HG03571 (cell line): ENCODE results near the gene TEAD2.
"Not testable (repeated sequence)": the region's sequence is repeated elsewhere in the genome, so short reads cannot be mapped to it uniquely, and the experiment has no call there.

Experiments used
- ATAC-seq: cut with Tn5 transposase; IDR thresholded peaks from one replicate; pipeline ENCODE4 v1.9.1; 2021; ENCODE audit not compliant: unreplicated experiment

The TEAD2 gene

GRCh38 chr19:49387936-49388372 lies 25.7 kb upstream of the TEAD2 start, which contains the start of gene KASH5:
Gene KASH5 (plus strand): TSS chr19:49388249. CDS start chr19:49390884, 2,635 bp downstream.
- ATAC-seq, result no peak

DNA sequence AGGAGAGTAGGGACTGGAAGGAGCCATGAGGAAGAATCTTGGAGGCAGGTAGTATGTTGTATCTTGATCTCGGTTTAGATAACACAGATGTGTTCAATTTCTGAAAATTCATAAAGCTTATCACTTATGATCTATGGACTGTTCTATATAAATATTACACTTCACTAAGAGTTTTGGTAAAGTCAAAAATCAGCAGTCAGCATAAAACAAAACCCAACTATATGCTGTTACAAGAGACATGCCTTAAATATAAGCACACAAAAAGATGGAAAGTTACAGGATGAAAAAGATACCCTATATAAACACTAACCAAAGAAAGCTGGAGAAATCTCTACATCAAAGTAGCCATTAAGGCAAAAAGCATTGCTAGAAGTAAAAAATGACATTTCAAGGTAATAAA lies 21.4 kb upstream of the TEAD2 start:
- ATAC-seq, result no peak

GRCh38 chr19:49382639-49383038 lies 20.4 kb upstream of the TEAD2 start:
- no peak for ATAC-seq

DNA sequence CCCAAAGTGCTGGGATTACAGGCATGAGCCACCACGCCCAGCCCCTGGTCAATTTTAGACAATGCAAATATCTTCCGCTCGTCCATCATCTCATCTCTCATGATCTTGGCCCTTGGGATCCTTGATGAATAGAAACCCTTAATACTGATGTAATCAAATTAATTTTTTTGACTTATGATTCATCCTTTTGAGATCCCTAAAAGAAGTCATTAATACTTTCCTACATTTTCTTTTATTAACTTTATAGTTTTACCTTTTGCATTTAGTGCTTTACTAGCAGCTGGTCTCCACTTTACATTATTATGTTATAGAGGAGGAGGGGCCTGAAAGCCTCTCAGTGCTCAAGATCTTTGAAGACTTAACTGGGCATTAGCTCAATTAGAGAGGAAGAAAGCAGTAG lies 18.2 kb upstream of the TEAD2 start:
- ATAC-seq, result no peak

GRCh38 chr19:49378512-49378911 lies 16.3 kb upstream of the TEAD2 start:
- ATAC-seq, result no peak

DNA sequence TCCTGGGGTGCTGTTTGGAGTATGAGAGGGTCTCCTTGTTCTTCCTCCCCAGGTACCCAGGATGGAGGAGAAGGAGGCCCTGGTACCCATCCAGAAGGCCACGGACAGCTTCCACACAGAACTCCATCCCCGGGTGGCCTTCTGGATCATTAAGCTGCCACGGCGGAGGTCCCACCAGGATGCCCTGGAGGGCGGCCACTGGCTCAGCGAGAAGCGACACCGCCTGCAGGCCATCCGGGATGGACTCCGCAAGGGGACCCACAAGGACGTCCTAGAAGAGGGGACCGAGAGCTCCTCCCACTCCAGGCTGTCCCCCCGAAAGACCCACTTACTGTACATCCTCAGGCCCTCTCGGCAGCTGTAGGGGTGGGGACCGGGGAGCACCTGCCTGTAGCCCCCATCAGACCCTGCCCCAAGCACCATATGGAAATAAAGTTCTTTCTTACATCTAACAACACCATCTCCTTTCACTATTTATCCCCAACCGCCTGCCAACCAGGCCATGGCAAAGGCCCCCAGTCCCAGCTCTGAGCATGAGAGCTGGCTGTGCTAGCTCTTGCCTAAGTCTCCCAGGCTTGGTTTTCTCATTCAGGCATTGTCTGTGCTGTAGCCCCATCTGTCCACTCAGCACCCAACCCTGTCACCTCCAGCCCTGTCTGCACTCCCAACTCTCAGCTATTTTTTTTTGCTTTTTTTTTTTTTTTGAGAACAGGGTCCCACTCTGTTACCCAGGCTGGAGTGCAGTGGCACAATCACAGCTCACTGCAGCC lies 12.6 kb upstream of the TEAD2 start:
- no peak for ATAC-seq

GRCh38 chr19:49373174-49373573 lies 11.0 kb upstream of the TEAD2 start:
- not testable (repeated sequence) for ATAC-seq

DNA sequence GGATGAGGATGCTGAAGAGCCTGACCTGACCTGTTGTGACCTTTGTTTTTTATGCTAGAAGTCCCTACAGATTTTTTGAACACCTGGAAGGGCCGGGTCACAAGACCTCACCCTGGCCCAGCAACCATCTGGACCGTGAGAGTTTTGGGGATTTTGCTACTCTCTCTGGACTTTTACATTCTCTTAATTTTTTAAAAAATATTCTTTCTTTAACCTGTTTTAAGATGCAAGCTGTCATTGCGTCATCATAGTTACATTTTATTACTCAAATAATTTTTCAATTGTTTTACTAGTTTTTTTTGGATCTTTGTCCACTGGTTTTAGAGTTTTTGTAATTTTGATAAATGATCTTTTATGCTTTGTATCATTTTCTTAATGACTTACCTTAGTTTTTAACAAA lies 9.0 kb upstream of the TEAD2 start:
- ATAC-seq, result no peak

DNA sequence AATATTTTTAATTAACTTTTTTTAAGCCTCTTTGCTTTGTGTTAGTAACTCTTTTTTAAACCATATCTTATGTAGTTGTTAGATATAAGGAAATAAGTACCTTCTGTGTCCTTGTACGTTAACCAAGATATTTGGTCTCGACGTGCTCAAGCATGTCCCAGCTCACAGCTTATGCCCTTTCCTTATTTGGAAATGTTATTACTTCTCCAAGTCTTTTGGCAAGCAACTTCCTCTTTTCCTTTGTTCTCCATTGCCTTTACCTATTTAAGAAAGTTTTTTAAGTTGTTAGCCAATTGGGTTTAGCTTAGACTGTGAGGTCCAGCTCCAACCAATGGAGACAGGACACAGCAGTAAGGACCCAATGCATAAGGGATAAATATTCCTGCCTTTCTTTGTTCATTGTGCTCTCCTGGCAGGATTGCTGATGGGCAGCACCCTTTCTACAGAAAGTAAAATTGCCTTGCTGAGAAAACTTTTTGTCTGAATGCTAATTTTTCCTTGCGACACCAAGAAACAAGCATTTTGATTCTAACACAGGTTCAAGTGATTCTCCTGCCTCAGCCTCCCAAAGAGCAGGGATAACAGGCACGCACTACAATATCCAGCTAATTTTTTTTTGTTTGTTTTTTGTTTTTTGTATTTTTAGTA lies 6.6 kb upstream of the TEAD2 start:
- ATAC-seq, result no peak

- no peak for ATAC-seq
Observed at GRCh38 chr19:49366110-49366509, 3.9 kb upstream of the TEAD2 start.

DNA sequence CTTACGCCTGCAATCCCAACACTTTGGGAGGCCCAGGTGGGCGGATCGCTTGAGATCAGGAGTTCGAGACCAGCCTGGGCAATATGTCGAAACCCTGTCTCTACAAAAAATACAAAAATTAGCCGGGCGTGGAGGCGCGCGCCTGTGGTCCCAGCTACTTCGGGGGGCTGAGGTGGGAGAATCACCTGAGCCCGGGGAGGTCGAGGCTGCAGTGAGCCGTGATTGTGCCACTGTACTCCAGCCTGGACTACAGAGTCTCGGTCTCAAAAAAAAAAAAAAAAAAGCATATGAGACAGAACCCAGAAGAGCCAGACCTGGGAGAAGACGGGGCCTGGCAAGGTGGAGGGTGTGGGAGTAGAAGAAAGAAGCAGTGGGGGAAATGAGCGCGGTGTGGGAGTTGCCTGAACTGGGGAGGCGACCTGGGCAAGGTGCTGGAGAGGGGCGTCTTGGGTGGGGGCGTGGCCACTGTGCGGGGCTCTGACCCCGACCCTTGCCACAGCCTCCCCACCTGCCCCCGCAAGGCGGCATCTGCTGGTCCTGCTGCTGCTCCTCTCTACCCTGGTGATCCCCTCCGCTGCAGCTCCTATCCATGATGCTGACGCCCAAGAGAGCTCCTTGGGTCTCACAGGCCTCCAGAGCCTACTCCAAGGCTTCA lies 2.0 kb upstream of the TEAD2 start:
- no peak for ATAC-seq

DNA sequence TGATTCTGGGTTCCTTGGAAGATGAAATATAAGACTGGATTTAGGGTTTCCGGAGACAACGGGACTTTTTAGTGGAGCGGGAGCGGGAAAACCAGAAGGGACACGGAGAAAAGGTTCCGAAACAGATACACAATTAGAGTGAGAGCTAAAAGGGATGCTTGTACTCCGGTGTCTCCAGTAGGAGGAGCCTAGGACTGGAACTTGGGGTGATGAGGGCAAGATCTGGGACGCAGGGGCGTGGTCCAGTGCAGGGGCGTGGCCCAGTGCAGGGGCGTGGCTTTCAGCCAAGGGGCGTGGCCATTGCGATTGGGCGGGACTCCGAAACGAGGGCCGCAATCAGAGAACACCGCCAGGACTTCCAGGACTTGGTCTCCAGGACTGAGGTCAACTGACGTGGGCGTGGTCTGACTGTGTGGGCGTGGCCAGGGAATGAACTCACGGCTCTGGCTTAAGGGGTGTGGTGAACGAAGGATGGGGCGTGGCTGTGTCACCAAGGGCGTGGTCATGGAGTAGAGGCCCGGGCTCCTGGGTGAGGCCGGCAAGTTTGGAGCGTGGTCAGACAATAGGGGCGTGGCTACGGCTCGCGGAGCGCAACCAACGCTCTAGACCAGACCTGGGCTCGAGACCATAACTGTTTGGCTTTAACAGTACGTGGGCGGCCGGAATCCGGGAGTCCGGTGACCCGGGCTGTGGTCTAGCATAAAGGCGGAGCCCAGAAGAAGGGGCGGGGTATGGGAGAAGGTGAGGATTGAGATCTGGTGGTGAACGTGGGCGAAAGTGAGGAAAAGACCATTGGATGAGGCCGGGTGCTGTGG lies 1.3 kb upstream of the TEAD2 start, which contains the start of gene DKKL1:
Gene DKKL1, plus strand, starts transcription at position 610 of the 815 bp plus-strand sequence. Its CDS starts 122 bp downstream, at position 732.
- no peak for ATAC-seq

- no peak for ATAC-seq
Observed at GRCh38 chr19:49362929-49363267, 682 bp upstream of the TEAD2 start.

DNA sequence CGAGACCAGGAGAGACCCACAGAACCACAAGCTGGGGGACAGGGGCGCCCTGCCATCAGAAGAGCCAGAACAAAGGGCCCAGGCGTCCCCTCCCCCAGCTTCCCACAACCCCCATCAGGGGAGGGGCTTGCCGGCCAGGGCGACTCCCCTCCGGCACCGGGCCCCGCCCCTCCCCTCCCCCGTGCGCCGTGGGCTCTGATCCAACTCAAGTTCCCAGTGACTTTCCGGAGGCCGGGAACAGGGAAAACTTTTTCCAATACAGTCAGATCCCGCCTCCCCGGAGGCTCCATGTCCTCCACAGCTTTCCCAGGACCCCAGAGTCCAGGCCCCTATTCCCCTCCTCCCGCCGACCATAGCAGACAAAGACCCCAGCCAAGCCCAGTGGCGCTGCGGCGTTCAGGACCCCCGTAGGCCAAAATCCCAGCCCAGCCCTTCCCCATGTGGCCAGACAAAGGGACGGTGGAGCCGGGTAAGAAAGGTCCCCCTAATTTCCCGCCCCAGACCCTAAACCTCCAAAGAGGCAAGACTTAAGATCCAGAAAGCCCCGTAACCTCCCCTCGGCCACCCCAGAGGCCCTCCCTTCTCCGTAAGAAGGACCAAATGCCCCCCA lies 673 bp downstream of the TEAD2 start:
- no peak for ATAC-seq

- ATAC-seq, result no peak
Observed at GRCh38 chr19:49359851-49360820, 2.1 kb downstream of the TEAD2 start.

- ATAC-seq, result no peak
Observed at GRCh38 chr19:49357186-49357585, 5.0 kb downstream of the TEAD2 start.

- ATAC-seq, result no peak
Observed at GRCh38 chr19:49356382-49356781, 5.8 kb downstream of the TEAD2 start.

DNA sequence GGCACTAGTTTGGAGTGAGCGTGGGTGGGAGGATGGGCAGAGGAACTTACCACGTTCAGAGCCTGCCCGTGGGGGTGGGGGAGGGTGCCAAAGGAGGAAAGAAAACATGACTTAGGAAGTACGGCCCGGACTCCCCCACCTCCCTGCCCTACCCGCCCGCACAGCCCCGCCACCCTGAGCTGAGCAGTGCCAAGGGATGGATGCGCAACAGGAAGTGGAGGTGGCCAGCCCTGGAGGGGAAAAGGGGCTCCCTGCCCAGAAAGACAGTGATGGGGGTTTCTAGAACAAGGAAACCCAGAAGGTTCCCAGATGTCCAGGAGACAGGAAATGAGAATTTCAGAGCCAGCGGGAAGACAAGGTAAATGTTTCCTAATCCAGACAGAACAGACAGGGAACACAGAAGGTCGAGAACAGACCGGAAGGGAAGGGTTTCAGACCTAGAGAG lies 6.3 kb downstream of the TEAD2 start:
- no peak for ATAC-seq

DNA sequence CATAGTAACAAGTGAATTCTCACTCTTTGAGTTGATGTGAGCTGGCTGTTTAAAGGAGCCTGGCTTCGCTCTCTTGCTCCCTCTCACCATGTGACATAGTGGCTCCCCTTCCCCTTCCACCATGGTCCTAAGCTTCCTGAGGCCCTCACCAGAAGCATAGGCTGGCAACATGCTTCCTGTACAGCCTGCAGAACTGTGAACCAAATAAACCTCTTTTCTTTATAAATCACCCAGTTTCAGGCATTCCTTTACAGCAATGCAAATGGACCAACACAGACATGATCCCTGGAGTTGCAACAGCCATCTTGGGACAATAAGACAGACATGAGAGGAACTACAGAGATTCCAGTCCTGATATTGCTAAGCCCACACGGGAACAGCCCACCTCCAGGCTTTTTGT lies 12.6 kb downstream of the TEAD2 start:
- ATAC-seq, result no peak
